CD4-positive, alpha-beta T cell treated with Interferon alpha-2 for 1 hour (primary cell): ENCODE data around the gene MIDN.
"Not testable (repeated sequence)": the region's sequence is repeated elsewhere in the genome, so short reads cannot be mapped to it uniquely, and the experiment has no call there.

Source experiments
- DNase-seq, 2 donors: peaks; one replicate each; pipeline ENCODE4 v3.0.0-alpha.2; 2020 to 2022

The MIDN gene

GRCh38 chr19:1248139-1248785 lies at the start of gene MIDN:
Gene MIDN (plus strand): TSS chr19:1248583. CDS start chr19:1250297, 1,714 bp downstream.
- DNase-seq, result peak; percentile 75 to 82

- no peak for DNase-seq
These were observed 48.9 kb upstream of the MIDN start for GRCh38 chr19:1199531-1199930.

- DNase-seq, result not testable (repeated sequence)
These were observed 47.8 kb upstream of the MIDN start for GRCh38 chr19:1200614-1201013.

- peak; percentile 98 to 99 for DNase-seq
These were observed 43.0 kb upstream of the MIDN start, which contains the start of gene STK11 for GRCh38 chr19:1205114-1206099. Gene STK11 (plus strand): TSS chr19:1205778. CDS start chr19:1206914, 1,136 bp downstream.

GRCh38 chr19:1206150-1206863 lies 42.1 kb upstream of the MIDN start:
- no peak for DNase-seq

- DNase-seq, result peak; percentile 35 to 37
These were observed 41.4 kb upstream of the MIDN start for GRCh38 chr19:1206864-1207450.

GRCh38 chr19:1208830-1209229 lies 39.6 kb upstream of the MIDN start:
- DNase-seq, result not testable (repeated sequence)

- no peak for DNase-seq
These were observed 38.2 kb upstream of the MIDN start for GRCh38 chr19:1210227-1210538.

GRCh38 chr19:1211494-1212234 lies 36.7 kb upstream of the MIDN start:
- no peak for DNase-seq

- DNase-seq, result peak; percentile 82 to 84
These were observed 34.7 kb upstream of the MIDN start for GRCh38 chr19:1213391-1214286.

GRCh38 chr19:1214299-1214861 lies 34.0 kb upstream of the MIDN start:
- no peak for DNase-seq

- DNase-seq, result no peak
These were observed 33.3 kb upstream of the MIDN start for GRCh38 chr19:1214862-1215731.

- no peak for DNase-seq
These were observed 31.6 kb upstream of the MIDN start for GRCh38 chr19:1216756-1217155.

- DNase-seq, result no peak
These were observed 31.0 kb upstream of the MIDN start for GRCh38 chr19:1217366-1217765.

- no peak for DNase-seq
These were observed 29.4 kb upstream of the MIDN start for GRCh38 chr19:1218751-1219567.

GRCh38 chr19:1219786-1220476 lies 28.5 kb upstream of the MIDN start:
- no peak for DNase-seq

- DNase-seq, result no peak
These were observed 27.9 kb upstream of the MIDN start for GRCh38 chr19:1220477-1220930.
